DMS53 treated with DMSO at 0.1 percent for 48 hours (cell line): ENCODE measurements around the gene SLAMF9.
"Not testable (repeated sequence)": the region's sequence is repeated elsewhere in the genome, so short reads cannot be mapped to it uniquely, and the experiment has no call there.

Source experiments
- DNase-seq: peaks from one replicate; lab custom pipeline; 2025; ENCODE audit not compliant: unreplicated experiment; lab: John Stamatoyannopoulos, UW

SLAMF9 gene

DNA sequence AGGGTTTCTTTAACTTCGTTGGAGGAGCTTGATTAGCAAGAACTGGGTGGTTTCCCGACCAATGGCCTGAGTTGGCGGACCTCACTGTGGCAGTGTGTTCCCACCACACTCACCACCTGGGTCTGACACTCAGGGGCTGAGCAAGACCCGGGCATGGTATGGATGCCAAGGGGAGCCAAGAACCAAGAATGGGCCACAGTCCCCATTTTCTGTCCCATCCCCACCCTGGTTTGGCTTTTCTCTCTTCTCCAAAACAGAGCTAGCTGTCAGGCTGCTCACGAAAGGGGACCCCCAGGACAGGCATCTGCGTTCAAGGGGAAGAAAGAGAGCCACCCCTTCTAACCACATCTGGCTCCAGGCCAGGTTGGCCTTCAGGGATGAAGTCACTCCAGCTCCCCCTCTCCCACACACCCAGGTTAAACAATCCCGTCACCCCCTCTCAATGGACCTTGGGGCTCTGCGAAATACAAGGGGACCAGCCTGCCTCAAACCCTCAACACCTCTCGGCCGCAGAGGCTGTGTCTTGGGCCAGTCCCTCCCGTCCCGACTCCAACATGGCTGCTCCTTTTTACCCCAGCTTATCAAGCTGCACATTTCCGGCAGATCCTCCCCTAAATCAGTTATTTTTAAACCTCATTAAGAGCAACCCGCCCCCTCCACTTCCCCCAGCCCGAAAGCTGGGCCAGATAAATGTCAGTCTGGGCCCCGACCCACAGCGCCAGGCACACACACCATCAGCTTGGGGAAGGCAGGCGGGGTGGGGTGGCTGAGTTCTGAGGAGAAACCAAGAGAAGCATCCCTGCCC lies 32.1 kb downstream of the SLAMF9 start:
- no peak for DNase-seq

DNA sequence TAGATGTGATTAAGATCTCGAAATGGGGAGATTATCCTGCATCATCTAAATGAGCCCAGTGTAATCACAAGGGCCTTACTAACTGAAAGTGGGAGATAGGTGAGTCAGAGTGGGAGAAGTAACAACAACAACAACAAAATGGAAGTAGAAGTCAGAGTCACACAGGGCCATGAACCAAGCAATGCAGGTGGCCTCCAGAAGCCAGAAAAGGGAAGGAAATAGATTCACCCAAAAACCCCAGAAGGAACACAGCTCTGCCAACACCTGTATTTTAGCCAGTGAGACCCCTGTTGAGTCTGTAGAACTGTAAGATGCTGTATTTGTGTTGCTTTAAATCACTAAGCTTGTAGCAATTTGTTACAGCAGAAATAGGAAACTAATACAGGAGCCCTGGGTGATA lies 32.8 kb downstream of the SLAMF9 start:
- no peak for DNase-seq

DNA sequence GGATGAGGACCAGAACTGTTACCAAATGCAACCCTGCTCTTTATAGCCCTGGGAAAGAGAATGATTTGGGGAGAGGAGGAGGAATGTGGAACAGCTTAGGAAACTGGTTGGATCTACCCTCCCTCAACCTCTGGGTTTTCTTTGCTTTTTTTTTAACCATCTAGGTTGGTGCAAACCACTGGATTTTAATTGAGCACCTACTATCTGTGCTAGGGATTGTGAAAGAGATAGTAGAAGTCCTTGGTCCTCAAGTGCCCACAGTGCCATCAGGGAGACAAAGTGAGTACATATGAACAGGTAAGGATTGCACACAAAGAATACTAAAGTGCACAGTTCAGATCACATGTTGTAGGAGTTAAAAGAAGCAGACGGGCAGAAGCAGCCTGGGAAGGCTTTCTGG lies 33.4 kb downstream of the SLAMF9 start:
- no peak for DNase-seq

DNA sequence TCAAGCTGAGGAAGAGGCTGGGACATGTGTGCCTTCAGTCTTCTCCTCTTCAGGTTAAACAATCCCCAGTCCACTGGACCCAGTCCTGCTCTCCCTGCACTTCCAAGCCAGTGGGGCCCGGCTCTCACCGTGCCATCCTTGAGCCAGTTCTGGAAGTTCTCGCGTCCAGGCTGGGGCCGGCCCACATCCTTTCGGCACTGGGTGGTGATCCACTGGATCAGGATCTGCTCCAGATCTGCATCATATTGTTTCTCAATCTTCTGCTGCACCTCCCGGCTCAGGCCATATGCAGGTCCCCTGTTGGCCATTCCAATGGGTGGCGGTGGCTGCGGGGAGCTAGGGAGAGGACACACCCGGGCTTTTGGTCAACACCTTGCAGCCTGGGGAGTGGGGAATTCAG lies 33.8 kb downstream of the SLAMF9 start:
- no peak for DNase-seq

DNA sequence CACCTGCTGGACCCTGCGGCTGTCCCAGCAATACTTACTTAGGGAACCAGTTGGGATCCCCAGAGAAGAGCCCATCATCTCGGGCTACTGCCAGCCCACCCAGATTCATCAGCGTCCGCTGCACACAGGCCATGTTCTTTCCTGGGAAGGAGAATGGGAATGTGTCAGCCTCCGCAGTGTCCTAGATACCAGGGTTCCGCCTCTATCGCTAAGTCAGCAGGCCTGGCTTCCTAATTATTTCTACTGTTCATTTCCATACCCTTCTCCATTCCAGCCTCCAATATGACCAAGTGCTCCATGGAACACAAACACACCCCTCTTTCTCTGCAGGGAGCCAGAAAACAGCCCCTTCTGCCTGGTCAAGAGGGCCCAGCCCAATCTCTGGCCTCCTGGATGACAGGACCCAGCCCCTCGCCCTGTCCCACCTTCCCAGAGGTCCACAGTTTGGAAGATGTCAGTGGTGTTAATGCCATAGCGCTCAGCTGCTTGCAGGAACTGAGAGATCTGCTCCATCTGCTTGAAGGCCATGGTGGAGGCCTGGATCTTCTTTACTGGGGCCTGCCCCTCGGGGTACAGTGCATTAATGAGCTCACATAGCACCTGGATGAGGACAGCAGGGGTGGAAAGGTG lies 34.7 kb downstream of the SLAMF9 start:
- no peak for DNase-seq

DNA sequence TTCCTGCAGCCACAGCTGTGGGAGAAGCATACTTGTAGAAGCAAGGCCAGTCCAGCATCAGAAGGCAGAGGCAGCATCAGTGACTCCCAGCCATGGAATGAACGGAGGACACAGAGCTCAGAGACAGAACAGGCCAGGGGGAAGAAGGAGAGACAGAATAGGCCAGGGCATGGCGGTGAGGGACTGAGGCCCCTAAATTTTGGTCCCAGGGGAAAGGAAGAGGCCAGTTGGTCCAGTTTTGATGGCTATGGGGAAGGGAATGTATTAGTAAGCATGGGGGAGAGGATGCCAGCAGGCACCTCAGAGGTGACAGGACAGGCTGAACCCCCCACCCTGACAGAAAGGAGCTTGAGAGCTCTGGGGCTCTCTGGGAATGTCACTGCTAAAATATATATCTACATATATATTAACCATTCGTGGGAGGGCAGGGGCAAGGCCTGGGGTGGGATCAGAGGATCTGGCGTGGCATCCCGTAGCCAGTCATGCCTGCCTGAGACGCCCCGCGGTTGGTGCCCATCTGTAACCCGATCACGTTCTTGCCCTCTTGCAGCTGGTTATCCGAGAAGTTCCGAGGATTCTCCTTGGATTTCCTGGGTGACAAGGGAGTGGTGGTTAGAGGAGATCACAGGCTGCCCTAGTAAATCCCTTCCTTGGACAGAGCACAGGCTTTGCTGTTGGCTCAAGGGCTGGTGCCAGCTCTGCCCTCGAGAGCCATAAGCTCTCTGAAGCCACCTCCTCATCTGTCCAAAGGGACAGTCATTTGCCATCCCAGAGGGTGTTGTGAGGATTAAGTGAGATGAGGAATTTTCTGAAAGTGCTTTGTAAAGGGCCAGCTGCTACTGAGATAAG lies 35.5 kb downstream of the SLAMF9 start:
- no peak for DNase-seq

DNA sequence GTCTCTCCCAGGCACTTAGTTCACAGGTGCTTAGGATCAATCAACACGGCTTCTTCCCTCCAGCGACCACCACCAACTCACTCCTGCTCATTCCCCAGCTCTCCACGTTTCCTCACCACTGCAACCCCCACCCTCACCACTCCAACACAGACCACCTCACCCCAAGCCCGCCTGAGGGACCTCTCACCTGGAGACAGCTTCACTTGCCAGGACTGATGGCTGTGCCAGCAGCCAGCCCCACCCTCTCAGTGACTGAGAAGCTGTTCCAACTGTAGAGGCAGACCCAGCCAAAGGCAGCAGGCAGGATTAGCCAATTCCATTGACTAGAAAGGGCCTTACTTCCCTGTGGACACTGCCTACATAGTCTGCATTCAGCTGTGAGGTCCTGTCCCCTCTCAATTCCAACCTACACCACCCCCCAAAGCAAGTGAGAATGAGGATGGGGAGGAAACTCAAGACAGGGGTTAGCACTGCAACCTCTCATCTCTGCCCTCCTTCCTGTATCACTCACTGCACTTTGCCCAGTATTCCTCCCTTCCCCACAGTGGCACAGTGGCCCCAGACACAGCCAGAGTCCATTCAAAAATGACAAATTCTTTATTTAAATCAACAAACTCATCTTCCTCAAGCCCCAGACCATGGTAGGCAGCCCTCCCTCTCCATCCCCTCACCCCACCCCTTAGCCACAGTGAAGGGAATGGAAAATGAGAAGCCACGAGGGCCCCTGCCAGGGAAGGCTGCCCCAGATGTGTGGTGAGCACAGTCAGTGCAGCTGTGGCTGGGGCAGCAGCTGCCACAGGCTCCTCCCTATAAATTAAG lies 36.3 kb downstream of the SLAMF9 start:
- no peak for DNase-seq

DNA sequence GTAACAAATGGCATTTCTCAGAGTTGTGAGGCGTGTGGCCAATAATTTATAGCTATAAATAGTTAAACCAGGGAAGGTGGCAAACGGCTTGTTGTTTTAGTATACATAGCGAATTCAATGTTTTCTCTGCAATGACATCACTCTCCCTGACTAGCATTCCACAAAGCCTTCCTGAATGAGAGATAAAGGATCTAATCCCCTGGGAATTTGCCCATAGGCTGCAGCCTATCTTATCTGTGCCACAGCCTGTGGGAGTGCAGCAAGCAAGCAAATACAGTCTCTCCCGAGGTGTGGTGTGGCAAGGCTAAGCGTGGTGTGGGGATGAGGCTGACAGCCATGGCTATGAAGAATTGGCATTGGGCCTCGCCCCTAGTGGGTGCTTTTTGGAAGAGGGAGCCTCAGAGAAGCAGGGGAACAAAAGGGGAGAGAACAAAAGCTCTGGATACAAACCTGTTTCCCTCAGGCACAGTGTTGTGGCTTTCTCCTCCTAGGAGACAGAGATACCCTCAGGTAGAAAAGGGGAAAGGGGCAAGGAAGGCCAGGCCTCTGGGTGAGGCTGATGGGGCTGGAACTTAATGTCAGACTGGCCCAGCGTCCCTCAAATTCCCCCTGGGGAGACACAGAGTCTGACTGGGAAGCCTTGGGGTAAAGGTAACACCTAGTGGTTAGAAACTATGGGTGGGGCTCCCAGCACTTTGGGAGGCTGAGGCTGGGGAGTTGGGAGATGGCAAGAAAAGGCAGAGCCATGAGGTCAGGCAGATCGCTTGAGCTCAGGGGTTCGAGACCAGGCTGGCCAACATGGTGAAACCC lies 37.6 kb downstream of the SLAMF9 start:
- DNase-seq: peak; percentile 40

DNA sequence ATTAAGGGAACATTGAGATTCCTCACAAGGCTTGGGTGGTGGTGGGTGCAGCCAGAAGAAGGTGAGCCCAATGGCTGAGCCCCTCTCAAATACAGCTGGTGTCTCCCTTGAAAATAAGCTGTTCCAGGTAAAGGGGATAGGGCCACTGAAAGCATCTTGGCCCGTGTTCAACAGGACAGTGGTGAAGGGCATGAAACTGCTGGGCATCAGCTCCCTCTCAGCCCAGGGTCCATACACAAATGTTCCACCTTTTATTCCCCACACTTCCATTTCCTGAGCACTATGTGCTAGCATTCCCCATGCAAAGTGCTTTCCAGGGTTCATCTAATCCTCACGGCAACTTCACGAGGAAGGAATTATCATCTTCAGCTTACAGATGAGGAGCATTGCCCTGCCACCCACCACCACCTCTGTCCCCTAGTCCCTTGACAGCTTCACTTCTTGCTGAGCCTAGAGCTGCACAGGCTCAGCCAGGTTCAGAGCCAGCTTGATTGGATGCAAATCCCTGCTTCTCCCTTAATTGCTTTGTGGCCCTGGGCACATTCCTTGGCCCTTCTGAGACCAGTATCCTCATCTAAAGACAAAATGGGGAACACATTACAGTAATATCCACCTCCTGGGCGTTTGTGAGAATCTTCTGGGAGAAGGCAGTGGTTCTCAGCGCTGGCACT lies 38.3 kb downstream of the SLAMF9 start:
- DNase-seq: no peak

DNA sequence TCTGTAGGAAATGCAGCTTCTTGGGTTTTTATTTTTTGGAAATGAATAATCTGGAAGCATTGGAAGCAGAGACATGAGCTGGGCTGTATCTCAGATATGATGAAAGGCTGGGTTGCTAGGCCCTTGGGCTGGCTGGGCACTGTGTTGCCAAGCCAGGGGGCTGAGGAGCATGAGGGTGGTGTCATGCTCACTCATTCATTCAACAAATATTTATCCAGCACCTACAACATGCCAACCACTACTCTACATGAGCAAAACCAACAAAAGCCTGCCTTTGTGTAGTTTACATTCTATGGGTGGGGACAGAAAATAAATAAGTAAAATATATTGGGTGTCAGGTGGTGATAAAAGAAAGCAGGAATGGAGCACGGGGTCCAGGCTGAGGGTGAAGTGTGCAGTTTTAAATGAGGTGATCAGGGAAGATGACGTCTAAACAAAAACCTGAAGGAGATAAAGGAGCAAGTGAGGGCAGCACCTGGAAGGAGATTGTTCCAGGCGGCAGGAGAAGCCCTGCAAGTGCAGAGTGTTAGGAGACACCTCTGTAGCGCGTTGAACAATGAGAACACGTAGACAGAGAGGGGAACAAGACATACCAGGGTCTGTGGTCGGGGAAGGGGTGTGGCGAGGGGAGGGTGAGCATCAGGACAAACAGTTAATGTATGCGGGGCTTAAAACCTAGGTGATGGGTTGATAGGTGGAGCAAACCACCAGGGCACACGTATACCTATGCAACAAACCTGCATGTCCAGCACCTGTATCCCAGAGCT lies 39.6 kb downstream of the SLAMF9 start:
- peak; percentile 62 for DNase-seq

DNA sequence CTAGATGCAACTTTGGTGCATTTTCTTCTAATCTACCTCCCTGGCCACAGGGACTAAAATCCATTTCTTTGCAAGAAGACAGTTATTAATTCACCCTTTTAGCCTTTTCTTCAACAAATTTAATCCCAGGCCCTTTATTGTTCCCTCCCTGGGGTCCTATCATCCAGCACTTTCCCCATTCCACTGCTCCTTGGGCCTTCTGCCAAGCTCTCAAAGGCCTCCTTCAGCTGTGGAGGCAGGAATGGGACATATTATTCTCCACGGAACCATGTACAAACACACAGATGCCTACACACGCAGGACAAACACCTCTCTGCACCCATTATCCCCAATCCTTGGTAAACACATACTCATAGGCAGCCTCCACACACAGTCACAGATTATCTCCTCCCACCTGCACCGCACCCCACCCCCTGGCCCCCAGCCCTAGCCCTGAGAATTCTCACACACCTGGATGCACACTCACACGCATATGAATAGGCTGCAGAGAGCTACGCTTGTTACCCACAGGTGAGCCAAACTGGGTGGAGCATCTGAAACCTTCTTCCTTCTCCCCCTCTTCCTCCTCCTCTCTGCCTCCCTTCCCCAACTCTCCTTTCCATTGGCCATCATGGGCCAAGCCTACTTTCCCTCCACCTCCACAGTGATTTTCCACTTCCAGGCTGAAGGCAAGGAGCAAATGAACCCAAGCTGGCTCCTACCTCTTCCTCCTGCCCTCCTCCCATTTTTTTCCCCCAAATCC lies 40.4 kb downstream of the SLAMF9 start:
- peak; percentile 50 for DNase-seq

DNA sequence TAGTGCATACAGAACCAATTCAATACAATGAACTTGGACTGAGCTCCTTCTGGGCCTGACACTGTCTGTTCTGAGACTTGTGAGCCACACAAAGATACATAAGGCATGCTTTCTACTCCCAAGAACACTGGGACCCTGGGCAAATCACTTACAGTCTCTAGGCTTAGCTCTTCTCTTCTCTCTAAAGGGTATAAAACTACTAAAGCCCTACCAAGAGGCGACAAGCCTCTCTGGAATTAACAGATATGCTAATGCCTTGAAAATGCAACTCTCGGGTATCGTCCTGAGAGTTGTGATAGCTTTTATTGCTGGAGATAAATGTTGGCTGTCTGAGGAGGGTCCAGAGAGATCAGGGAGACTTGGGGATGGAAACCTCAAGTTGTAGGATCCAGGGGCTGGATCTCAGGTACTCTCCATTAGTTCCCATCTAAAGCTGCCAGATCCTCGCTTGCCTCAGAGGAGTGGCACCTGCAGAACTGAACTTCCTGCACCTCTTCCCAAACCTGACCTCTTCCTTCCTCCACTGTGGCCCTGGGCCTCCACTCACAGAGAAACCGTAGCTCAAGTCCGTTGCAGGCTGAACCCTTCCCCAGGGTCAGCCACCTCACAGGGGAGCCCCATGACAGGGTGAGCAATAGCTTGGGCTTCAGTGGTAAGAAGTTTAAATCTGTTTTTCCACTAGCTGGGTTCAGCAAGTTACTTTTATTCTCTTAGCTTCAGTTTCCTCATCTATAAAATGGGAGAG lies 42.5 kb downstream of the SLAMF9 start:
- no peak for DNase-seq

DNA sequence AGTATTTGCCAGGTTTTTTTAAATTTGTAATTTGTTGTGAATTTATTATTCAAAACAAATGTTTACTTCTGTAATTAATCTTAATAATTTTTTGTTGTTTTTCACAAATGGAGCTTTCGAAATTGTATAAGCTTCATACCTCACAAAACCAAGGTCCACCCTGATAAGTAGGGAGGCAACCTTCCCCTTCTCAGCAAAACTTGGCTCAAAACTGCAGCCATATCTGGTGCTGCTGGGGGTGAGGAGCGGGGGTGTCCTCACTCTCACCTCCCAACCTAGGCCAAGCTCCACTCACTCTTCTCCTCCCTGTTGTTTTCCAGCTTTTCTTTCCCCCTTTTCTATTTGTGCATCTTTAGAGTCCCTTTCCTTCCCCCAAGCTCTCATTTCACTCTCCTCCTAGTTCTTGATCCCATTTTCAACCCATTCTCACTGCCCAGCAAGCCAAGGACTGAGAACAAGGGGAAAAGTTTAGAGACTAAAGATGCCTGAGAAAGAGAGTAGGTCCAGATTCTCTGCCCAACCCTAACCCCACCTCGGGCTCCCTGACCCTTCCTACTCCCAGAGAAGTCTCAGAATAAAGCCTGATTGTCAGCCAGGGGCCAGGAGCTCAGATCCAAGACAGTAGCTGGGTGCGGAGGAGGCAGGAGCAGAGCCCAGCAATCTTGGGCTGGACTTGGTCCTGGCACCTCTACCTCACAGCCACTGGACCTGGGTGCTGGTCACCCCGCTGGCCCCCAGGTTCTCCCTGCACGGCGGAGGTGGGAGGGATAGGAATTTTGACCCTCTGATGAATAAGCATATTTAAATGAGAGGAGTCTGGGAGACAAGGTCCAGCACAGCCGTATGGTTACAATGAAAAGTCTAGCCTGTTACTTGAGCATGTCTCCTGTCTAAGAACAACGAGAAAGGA lies 45.8 kb downstream of the SLAMF9 start:
- no peak for DNase-seq

DNA sequence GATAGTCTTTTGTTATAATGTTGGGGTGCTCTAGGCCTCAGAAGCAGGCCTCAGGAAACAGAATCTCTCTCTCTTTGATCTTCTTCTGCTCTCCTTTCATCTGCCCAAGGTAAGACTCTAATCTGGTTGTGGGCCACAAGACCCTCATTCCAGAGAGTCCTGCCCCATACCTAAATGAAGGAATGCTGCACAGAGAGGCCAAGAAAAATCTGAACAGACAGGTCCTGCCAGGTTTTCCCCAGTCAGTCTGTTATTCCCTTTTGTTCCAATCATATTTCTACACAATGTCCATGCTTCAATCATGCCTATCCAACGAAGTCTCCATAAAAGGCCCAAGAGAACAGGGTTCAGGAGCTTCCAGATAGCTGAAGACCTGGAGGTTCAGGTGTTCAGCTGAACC lies 47.1 kb downstream of the SLAMF9 start:
- DNase-seq: no peak

DNA sequence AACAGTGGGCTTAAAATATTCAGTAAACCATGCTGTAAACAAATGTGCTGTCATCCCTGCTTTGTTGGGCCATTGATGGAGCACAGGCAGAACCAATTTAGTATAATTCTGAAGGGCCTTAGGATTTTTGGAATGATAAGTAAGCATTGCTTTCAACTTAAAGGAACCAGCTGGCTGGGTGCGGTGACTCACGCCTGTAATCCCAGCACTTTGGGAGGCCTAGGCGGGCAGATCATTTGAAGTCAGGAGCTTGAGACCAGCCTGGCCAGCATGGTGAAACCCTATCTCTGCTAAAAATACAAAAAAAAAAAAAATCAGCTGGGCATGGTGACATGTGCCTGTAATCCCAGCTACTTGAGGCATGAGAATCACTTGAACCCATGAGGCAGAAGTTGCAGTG lies 50.0 kb downstream of the SLAMF9 start:
- DNase-seq: not testable (repeated sequence)

DNA sequence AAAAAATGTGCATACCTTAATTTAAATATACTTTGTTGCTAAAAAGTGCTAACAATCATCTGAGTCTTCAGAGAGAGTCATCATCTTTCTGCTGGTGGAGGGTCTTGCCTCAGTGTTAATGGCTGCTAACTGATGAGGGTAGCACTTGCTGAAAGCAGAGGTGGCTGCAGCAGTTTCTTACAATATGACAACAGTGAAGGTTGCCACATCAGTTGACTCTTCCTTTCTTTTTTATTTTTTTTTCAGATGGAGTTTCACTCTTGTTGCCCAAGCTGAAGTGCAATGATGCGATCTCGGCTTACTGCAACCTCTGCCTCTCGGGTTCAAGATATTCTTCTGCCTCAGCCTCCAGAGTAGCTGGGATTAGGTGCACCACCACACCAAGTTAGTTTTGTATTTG lies 51.5 kb downstream of the SLAMF9 start:
- DNase-seq: no peak
